ENCODE results near the gene SPPL2C. TPM values are rescaled to one million over a fixed set of nuclear protein-coding genes. Genes with fewer than 3 reads are reported as not detected.

The SPPL2C gene
- total RNA-seq, 4 donors from 2014 or later, result not detected

DNA sequence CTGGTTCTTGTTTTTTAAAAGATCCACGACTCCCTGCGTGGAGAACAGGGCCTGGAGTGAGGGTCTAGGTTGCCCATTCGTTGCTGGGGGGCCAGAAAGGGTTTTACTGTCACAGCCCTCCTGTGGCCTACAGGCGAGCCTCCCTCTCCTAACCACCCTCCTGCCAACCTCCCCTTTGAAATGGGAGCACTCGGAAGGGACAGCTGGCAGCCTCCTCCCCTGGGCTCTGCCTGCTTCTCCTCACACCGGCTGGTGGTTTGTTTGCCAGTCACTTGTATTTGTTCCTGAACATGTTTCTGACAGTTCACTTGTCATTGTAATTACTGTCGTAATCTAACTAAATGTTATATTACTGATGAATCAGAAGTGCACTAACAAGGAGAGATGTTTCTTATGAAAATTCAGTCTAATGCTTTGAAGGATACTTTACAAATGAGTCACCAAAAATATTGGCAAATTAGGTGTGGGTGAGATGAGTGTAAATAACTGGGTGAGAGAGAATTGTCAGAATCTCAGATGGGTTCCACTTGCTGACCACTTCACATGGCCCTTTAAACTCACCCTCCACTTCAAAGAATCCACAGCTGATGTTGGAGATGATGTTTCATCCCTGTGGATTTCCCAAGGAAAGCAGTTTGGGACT is 2.7 kb upstream of the SPPL2C start:
- TF ChIP-seq, protein P1, sequence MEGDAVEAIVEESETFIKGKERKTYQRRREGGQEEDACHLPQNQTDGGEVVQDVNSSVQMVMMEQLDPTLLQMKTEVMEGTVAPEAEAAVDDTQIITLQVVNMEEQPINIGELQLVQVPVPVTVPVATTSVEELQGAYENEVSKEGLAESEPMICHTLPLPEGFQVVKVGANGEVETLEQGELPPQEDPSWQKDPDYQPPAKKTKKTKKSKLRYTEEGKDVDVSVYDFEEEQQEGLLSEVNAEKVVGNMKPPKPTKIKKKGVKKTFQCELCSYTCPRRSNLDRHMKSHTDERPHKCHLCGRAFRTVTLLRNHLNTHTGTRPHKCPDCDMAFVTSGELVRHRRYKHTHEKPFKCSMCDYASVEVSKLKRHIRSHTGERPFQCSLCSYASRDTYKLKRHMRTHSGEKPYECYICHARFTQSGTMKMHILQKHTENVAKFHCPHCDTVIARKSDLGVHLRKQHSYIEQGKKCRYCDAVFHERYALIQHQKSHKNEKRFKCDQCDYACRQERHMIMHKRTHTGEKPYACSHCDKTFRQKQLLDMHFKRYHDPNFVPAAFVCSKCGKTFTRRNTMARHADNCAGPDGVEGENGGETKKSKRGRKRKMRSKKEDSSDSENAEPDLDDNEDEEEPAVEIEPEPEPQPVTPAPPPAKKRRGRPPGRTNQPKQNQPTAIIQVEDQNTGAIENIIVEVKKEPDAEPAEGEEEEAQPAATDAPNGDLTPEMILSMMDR (IDR thresholded peaks at IDR 0.05), result no peak
- ATAC-seq (ENCODE audit: low FRiP score) (no peak), DNase-seq (ENCODE audit: low spot score) (no peak)

DNA sequence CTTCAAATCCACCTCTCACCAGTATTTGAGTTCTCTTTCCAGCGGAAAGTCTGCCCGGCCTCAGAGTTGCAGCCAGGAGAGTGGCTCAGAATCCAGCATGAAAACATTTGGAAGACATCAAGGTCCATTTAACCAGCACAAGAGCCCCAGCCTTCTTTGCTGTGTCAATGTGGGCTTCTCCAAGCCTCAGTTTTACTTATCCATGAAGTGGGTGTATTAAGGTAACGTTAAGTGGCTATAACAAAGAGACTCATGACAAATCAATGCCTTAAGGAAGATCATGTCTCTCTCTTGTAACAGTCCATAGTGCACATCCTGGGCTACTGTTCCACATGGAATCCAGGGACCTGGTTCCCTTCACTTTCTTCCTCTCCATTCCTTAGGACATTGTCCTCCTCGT is 959 bp upstream of the SPPL2C start:
- DNase-seq (ENCODE audit: low spot score) (no peak), ATAC-seq (ENCODE audit: low FRiP score) (no peak)
- TF ChIP-seq, protein P1 (IDR thresholded peaks at IDR 0.05), result no peak

DNA sequence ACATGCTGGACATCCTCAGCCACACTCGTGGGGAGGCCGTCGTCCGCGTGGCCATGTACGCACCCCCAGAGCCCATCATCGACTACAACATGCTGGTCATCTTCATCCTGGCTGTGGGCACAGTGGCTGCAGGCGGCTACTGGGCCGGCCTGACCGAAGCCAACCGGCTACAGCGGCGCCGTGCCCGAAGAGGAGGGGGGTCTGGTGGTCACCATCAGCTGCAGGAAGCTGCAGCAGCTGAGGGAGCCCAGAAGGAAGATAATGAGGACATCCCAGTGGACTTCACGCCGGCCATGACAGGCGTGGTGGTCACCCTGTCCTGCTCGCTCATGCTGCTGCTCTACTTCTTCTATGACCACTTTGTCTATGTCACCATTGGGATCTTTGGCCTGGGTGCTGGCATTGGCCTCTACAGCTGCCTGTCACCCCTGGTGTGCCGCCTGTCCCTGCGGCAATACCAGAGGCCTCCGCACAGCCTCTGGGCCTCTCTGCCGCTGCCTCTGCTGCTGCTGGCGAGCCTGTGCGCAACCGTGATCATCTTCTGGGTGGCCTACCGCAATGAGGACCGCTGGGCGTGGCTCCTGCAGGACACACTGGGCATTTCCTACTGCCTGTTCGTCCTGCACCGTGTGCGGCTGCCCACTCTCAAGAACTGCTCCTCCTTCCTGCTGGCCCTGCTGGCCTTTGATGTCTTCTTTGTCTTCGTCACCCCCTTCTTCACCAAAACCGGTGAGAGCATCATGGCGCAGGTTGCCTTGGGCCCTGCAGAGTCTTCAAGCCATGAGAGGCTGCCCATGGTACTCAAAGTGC is 900 bp downstream of the SPPL2C start:
- DNase-seq (ENCODE audit: low spot score) (no peak), ATAC-seq (ENCODE audit: low FRiP score) (no peak)
- TF ChIP-seq, protein P1 (IDR thresholded peaks at IDR 0.05), result no peak

DNA sequence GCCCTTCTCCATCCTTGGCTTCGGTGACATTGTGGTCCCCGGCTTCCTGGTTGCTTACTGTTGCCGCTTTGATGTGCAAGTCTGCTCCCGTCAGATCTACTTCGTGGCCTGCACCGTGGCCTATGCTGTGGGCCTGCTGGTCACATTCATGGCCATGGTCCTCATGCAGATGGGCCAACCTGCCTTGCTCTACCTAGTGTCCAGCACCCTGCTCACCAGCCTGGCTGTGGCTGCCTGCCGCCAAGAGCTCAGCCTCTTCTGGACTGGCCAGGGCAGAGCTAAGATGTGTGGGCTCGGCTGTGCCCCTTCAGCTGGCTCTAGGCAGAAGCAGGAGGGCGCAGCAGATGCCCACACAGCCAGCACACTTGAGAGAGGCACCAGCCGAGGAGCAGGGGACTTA is 1.5 kb downstream of the SPPL2C start:
- no peak for ATAC-seq (ENCODE audit: low FRiP score)
- TF ChIP-seq, protein P1 (IDR thresholded peaks at IDR 0.05), result no peak
- no peak for DNase-seq (ENCODE audit: low spot score)

DNA sequence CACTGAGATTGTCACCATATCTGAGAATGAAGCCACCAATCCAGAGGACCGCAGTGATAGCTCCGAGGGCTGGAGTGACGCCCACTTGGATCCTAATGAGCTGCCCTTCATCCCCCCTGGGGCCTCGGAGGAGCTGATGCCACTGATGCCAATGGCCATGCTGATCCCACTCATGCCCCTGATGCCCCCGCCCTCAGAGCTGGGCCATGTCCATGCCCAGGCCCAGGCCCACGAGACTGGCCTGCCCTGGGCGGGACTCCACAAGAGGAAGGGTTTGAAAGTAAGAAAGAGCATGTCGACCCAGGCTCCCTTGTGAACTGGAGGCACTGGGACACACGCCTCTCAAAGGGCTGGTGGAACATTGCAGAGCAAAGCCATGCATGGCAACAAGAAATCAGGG is 2.0 kb downstream of the SPPL2C start:
- TF ChIP-seq, protein P1 (IDR thresholded peaks at IDR 0.05), result no peak
- no peak for ATAC-seq (ENCODE audit: low FRiP score)
- DNase-seq (ENCODE audit: low spot score), result no peak

DNA sequence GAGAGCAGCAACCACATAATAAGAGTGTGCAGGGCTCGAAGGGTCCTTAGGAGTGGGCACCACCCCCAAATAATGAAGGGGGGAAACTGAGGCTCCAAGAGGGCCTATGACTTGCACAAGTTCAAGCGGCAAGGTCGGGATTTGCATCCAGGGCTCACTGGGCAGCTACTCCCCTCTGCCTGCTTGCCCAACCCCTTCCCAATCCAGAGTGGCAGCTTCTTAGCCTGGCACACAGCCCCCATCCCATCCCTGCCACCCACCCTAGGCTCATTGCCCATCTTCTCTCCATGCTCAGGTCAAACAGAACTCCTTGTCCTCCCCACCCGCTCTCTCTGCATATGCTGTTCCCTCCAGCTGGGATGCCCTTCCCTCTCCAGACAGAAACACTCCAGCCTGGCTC is 2.4 kb downstream of the SPPL2C start:
- ATAC-seq (ENCODE audit: low FRiP score) (no peak), DNase-seq (ENCODE audit: low spot score) (no peak)
- TF ChIP-seq, protein P1 (IDR thresholded peaks at IDR 0.05), result no peak

DNA sequence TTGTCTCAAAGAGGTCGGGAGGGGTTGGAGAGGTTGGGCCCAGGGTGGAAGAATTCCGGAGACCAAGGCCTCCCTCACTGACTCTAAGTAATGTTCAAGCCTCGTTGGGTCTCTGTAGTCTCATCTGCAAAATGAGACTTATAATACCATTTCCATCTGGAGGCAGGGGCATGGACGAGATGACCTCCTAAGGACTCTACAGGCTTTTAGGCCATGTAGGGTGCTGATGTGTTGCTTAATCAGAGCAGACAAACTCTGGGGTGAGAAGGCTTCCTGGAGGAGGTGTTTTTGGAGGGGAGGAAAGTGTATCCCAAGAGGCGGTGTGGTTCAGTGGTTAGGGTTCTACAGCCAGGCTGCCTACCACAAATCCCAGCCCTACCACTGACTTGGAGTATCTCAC is 3.1 kb downstream of the SPPL2C start:
- TF ChIP-seq, protein P1 (IDR thresholded peaks at IDR 0.05), result no peak
- ATAC-seq (ENCODE audit: low FRiP score) (no peak), DNase-seq (ENCODE audit: low spot score) (no peak)

Data from omental fat pad (tissue), 4 donors.